ENCODE measurements around the gene MYZAP.
A peak's percentile ranks its signal among the peaks of the same experiment; 100 is the strongest.

Gene MYZAP

GRCh38 chr15:57690341-57690966 is 98.8 kb downstream of the MYZAP start:
- TF ChIP-seq POLR2AphosphoS5 (IDR thresholded peaks at IDR 0.05; ENCODE audit: low read depth, low read length) (no peak), SIN3A (IDR thresholded peaks at IDR 0.05; ENCODE audit: borderline replicate concordance, insufficient read depth, low read length) (no peak)

- TF ChIP-seq TAF1 (IDR thresholded peaks at IDR 0.05; ENCODE audit: borderline replicate concordance, insufficient read depth, low read length) (no peak), SIN3A (IDR thresholded peaks at IDR 0.05; ENCODE audit: borderline replicate concordance, insufficient read depth, low read length) (no peak), FOXP2 (optimal IDR thresholded peaks at IDR 0.05; ENCODE audit: borderline replicate concordance, extremely low read depth, extremely low read length, insufficient read depth) (no peak), REST (IDR thresholded peaks at IDR 0.05; ENCODE audit: insufficient read depth in 1 of 2, low read depth in 2 of 2, low read length in 2 of 2) (no peak), POLR2AphosphoS5 (IDR thresholded peaks at IDR 0.05; ENCODE audit: low read depth, low read length) (no peak)
These were observed 99.4 kb downstream of the MYZAP start for GRCh38 chr15:57691082-57691481.

- no peak for TF ChIP-seq FOXP2 (optimal IDR thresholded peaks at IDR 0.05; ENCODE audit: borderline replicate concordance, extremely low read depth, extremely low read length, insufficient read depth)
- TF ChIP-seq SIN3A (IDR thresholded peaks at IDR 0.05; ENCODE audit: borderline replicate concordance, insufficient read depth, low read length): no peak
- no peak for TF ChIP-seq POLR2AphosphoS5 (IDR thresholded peaks at IDR 0.05; ENCODE audit: low read depth, low read length)
- no peak for TF ChIP-seq TAF1 (IDR thresholded peaks at IDR 0.05; ENCODE audit: borderline replicate concordance, insufficient read depth, low read length)
- no peak for TF ChIP-seq REST (IDR thresholded peaks at IDR 0.05; ENCODE audit: insufficient read depth in 1 of 2, low read depth in 2 of 2, low read length in 2 of 2)
These were observed 101.0 kb downstream of the MYZAP start for GRCh38 chr15:57692709-57693108.

- no peak for TF ChIP-seq POLR2AphosphoS5 (IDR thresholded peaks at IDR 0.05; ENCODE audit: low read depth, low read length)
- TF ChIP-seq TAF1 (IDR thresholded peaks at IDR 0.05; ENCODE audit: borderline replicate concordance, insufficient read depth, low read length): no peak
These were observed 102.6 kb downstream of the MYZAP start for GRCh38 chr15:57694279-57694678.

- TF ChIP-seq TAF1 (IDR thresholded peaks at IDR 0.05; ENCODE audit: borderline replicate concordance, insufficient read depth, low read length) (no peak), SIN3A (IDR thresholded peaks at IDR 0.05; ENCODE audit: borderline replicate concordance, insufficient read depth, low read length) (peak; percentile 37; the same call in 1 of the 2 replicates), POLR2AphosphoS5 (IDR thresholded peaks at IDR 0.05; ENCODE audit: low read depth, low read length) (0 out of 2 replicates have a peak, but pooled peaks have one; percentile 41), FOXP2 (optimal IDR thresholded peaks at IDR 0.05; ENCODE audit: borderline replicate concordance, extremely low read depth, extremely low read length, insufficient read depth) (no peak), REST (IDR thresholded peaks at IDR 0.05; ENCODE audit: insufficient read depth in 1 of 2, low read depth in 2 of 2, low read length in 2 of 2) (peak in 1 of 2 experiments; percentile 56; a peak in 1 of 4 replicates)
These were observed 104.4 kb downstream of the MYZAP start for GRCh38 chr15:57696146-57696545.

- no peak for TF ChIP-seq FOXP2 (optimal IDR thresholded peaks at IDR 0.05; ENCODE audit: borderline replicate concordance, extremely low read depth, extremely low read length, insufficient read depth)
- no peak for TF ChIP-seq SIN3A (IDR thresholded peaks at IDR 0.05; ENCODE audit: borderline replicate concordance, insufficient read depth, low read length)
- TF ChIP-seq REST (IDR thresholded peaks at IDR 0.05; ENCODE audit: insufficient read depth in 1 of 2, low read depth in 2 of 2, low read length in 2 of 2): no peak
- TF ChIP-seq TAF1 (IDR thresholded peaks at IDR 0.05; ENCODE audit: borderline replicate concordance, insufficient read depth, low read length): no peak
- TF ChIP-seq POLR2AphosphoS5 (IDR thresholded peaks at IDR 0.05; ENCODE audit: low read depth, low read length): no peak
These were observed 105.9 kb downstream of the MYZAP start for GRCh38 chr15:57697588-57697987.
